AG10803 (cell line): ENCODE results near the gene ZSWIM3.

ENCODE experiments used
- DNase-seq: peaks from one replicate; pipeline ENCODE4 v3.0.0; 2010; ENCODE audit warnings: low read depth
- H3K4me3 ChIP-seq: 2 replicates; pipeline ENCODE4 v1.5.1; 2011; ENCODE audit warnings: mild to moderate bottlenecking, low read length, control low read depth
- CTCF ChIP-seq: conservative IDR thresholded peaks from 2 replicates; pipeline ENCODE4 v1.5.1; 2011; ENCODE audit warnings: mild to moderate bottlenecking, low read length, control low read depth, inconsistent platforms

Gene ZSWIM3

DNA sequence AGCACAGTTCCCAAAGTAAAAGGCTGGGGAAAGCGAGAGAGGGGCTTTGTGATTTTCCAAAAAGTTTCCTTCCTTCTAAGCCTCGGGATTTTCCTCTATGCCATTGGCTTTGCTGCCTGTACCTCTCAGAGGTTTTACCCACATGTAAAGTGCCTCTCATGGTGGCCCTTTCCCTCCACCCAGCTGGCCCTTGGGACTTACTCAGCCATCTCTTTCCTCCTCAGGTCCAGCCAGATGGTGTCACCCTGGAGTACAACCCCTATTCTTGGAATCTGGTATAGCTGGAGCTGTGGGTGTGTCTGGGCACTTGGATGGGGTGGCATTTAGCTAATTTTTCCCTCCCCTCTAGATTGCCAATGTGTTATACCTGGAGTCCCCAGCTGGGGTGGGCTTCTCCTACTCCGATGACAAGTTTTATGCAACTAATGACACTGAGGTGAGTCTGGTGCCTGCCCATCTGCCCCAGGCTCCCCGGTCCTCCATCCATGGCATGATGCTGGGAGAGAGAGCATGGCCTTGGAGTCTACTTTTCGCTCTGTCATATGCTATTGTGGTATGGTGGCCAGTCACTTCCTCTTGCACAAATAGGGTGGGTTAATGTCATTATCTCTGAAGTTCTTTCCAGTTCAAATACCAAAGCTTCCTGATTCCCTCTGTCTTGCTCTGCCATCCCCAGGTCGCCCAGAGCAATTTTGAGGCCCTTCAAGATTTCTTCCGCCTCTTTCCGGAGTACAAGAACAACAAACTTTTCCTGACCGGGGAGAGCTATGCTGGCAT, 34.8 kb downstream of the ZSWIM3 start:
- TF ChIP-seq CTCF, result peak; percentile 44
- peak overlapping the region; percentile 79 for H3K4me3 ChIP-seq
- DNase-seq, result peak; percentile 34

DNA sequence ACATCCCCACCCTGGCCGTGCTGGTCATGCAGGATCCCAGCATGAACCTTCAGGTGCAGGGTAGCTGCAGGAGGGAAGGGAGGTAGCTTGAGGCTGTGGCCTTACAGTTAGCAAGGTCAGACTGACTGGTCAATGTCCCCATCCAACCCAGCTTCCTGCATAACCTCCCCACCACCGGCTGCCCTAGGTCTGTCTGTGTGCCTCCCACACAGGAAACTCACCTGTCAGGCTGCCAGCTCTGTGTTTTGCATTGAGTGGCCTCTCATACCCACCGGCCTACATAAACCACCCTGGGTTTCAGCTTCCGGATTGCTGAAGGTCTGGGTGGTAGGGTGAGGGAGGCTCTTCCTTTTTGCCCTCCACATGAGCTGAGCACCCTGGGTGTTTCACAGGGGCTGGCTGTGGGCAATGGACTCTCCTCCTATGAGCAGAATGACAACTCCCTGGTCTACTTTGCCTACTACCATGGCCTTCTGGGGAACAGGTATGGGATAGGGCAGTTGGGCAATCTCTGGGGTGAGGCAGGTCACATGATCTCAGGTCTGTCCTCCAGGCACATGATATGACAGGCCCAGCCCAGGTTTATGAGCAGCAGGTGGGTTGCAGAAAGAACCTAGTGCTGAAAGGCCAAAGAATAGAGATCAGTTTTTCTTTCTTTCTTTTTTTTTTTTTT, 35.5 kb downstream of the ZSWIM3 start:
- DNase-seq, result no peak
- H3K4me3 ChIP-seq, result no peak overlapping the region; the same call in 1 of the 2 replicates
- TF ChIP-seq CTCF, result no peak

- no peak overlapping the region for H3K4me3 ChIP-seq
- no peak for TF ChIP-seq CTCF
- DNase-seq, result peak; percentile 6
Measured at GRCh38 chr20:45893831-45894230, 36.4 kb downstream of the ZSWIM3 start.

GRCh38 chr20:45894797-45895196, 37.4 kb downstream of the ZSWIM3 start:
- TF ChIP-seq CTCF, result no peak
- DNase-seq, result no peak
- H3K4me3 ChIP-seq, result no peak overlapping the region

GRCh38 chr20:45896641-45897161, 39.3 kb downstream of the ZSWIM3 start:
- no peak for DNase-seq
- H3K4me3 ChIP-seq, result no peak overlapping the region
- TF ChIP-seq CTCF, result no peak

- no peak overlapping the region for H3K4me3 ChIP-seq
- DNase-seq, result no peak
- TF ChIP-seq CTCF, result no peak
Measured at GRCh38 chr20:45897289-45897688, 39.9 kb downstream of the ZSWIM3 start.

GRCh38 chr20:45897692-45898091, 40.3 kb downstream of the ZSWIM3 start:
- no peak for TF ChIP-seq CTCF
- no peak for DNase-seq
- H3K4me3 ChIP-seq, result no peak overlapping the region
